ENCODE results near the gene TMEM25. TPM values are rescaled to one million over a fixed set of nuclear protein-coding genes. Genes with fewer than 3 reads are reported as not detected.
A peak's percentile ranks its signal among the peaks of the same experiment; 100 is the strongest.
"Not testable (repeated sequence)": the region's sequence is repeated elsewhere in the genome, so short reads cannot be mapped to it uniquely, and the experiment has no call there.

Gene TMEM25
- total RNA-seq = 10 to 100 TPM in 1 of 2 donors, 1 to 10 TPM in 1; 8.2 to 14.9 TPM

DNA sequence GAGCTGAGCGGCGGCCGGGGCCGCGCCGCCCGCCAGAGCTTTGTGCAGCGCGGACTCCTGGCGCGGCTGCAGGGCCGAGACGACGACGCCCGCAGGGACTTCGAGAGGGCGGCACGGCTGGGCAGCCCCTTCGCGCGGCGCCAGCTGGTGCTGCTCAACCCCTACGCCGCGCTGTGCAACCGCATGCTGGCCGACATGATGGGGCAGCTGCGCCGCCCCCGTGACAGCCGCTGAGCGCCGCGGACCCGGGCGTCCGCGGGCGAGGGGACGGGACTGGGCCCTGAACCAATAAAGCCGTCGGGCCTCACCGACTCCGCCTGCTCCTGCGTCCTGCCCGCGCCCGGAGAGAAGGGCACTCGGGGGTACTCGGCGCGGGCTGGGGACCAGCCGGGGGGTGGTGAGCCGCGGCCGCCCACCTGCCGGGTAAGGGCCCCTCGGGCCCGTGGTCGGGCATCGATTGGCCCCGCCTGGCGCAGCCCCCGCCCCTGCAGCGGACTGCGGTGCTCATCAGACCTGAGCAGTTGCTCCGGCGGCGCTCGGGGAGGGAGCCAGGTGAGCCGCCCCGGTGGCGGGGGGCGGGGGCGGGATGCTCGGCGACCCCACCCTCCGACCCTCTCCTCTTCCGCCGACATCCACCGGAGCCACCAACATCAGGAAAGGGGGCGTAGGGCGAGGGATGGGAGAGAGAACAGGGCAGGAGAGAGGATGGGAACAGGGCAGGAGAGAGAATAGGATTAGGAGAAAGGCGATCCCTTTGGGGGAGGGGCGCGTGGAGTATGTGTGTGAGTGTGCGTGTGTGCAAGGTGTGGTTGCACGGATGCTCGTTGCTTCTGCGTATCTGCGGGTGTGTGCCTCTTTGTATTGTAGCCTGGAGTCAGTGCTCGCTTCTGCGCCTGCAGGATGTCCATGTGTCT lies at the start of gene TMEM25:
Gene TMEM25 (plus strand): TSS at position 510 of the 914 bp plus-strand sequence. CDS start 610 bp downstream, outside the sequence.
- Mint-ChIP-seq H3K9me3 (no peaks in the 10 kb centered on the region), H3K4me3 (peak within 1 kb of the TSS; percentile 76), H3K27me3 (no peaks in the 10 kb centered on the region), H3K36me3 (ENCODE audit: low read depth) (no peaks in the 10 kb centered on the region), H3K4me1 (peaks cover 14% of the 10 kb centered on the region), H3K27ac (peak within 1 kb of the TSS; percentile 82)
- ATAC-seq (replicated peaks) = peak; percentile 88

DNA sequence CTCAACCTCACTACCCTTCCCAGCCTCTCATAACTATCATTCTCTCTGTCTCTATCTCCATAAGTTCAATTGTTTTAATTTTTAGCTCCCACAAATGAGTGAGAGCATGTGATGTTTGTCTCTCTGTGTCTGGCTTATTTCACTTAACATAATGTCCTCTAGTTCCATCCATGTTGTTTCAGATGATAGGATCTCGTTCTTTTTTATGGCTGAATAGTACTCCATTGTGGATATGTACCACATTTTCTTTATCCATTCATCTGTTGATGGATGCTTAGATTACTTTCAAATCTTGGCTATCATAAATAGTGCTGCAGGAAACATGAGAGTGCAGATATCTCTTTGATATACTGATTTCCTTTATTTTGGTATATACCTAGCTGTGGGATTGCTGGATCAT lies 49.8 kb upstream of the TMEM25 start:
- ATAC-seq (replicated peaks); H3K9me3 Mint-ChIP-seq; H3K27me3 Mint-ChIP-seq; H3K27ac Mint-ChIP-seq; H3K4me3 Mint-ChIP-seq: not testable (repeated sequence)
- Mint-ChIP-seq H3K36me3 (ENCODE audit: low read depth) (peaks cover 95% of the 10 kb centered on the region), H3K4me1 (peaks cover 15% of the 10 kb centered on the region)

DNA sequence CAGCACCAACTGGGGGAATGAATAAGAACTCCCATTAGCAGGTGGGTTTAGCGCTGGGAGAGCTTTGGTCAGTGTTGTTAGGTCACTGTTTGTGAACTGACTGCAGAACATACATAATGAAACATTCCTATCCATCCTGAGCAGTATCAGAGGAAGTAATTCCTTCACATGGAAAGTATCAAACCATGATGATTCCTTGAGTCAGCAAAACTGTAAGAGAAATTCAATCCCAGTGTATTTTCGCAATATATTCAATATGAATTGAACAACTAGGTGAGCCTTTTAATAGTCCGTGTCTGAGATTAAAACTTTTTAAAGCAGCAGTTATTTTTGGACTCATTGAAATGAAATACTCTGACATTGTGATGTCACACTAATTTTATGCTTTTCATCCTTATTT lies 46.6 kb upstream of the TMEM25 start:
- no peak overlapping the region for H3K4me3 Mint-ChIP-seq
- ATAC-seq (replicated peaks) = no peak
- H3K36me3 Mint-ChIP-seq (ENCODE audit: low read depth) = peaks cover 91% of the 10 kb centered on the region
- H3K9me3 Mint-ChIP-seq = no peaks in the 10 kb centered on the region
- no peaks in the 10 kb centered on the region for H3K4me1 Mint-ChIP-seq
- H3K27me3 Mint-ChIP-seq = no peaks in the 10 kb centered on the region
- H3K27ac Mint-ChIP-seq = peak overlapping the region; percentile 30

DNA sequence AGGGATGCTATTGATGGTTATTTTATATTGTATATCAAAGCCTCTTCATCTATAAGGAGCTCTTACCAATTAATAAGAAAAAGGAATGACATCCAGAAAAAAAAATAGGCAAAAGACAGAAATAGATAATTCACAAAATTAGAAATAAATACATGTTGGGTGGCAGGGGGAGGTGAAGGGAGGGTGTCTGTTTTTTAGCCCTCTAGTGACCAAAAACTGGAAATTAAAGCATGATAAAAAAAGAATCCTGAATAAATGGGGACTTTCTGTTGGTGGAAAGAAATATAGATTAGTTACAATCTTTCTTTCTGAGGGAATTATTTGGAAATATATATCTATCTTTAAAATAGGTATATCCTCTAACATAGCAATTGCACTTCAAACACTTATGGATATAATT lies 45.7 kb upstream of the TMEM25 start:
- Mint-ChIP-seq H3K4me3 (no peak overlapping the region), H3K4me1 (no peaks in the 10 kb centered on the region), H3K27ac (no peak overlapping the region), H3K9me3 (no peaks in the 10 kb centered on the region), H3K27me3 (no peaks in the 10 kb centered on the region), H3K36me3 (ENCODE audit: low read depth) (peaks cover 91% of the 10 kb centered on the region)
- ATAC-seq (replicated peaks) = no peak

DNA sequence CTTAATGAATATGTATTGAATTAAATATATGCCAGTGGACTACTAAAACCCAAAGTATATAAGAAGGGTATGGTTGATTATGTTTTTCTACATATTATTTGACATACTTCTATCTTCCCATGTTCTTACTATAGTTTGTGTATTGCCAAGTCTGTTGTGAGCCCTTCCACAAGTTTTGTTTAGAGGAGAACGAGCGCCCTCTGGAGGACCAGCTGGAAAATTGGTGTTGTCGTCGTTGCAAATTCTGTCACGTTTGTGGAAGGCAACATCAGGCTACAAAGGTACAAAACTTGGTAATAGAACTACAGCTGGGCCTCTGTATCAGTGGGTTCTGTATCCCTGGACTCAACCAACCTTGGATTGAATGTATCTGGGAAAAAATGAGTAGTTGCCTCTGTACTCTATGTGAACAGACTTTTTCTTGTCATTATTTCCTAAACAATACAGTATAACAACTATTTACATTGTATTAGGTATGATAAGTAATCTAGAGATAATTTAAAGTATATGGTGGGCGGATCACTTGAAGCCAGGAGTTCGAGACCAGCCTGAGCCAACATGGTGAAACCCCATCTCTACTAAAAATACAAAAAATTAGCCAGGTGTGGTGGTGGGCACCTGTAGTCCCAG lies 42.4 kb upstream of the TMEM25 start:
- H3K4me3 Mint-ChIP-seq = no peak overlapping the region
- H3K27me3 Mint-ChIP-seq = no peaks in the 10 kb centered on the region
- no peaks in the 10 kb centered on the region for H3K9me3 Mint-ChIP-seq
- peak; percentile 68 for ATAC-seq (replicated peaks)
- H3K36me3 Mint-ChIP-seq (ENCODE audit: low read depth) = peaks cover 89% of the 10 kb centered on the region
- H3K4me1 Mint-ChIP-seq = no peaks in the 10 kb centered on the region
- H3K27ac Mint-ChIP-seq = no peak overlapping the region

DNA sequence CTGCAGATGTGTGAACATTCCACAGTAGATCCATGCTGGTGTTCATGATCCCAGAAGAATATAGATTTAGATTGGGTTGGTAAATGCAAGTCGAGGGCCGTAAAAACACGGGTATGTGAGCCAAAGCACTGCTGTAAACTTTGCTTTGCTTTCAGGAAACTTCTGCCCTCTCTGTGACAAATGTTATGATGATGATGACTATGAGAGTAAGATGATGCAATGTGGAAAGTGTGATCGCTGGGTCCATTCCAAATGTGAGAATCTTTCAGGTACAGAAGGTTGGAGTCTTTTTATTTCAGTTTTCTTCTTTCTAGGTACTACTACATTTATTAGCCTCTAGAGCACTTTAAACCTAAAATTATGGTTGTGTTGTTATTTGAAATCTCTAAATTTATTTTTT lies 40.0 kb upstream of the TMEM25 start:
- peak overlapping the region; percentile 56 for H3K27ac Mint-ChIP-seq
- ATAC-seq (replicated peaks) = no peak
- H3K36me3 Mint-ChIP-seq (ENCODE audit: low read depth) = peaks cover 92% of the 10 kb centered on the region
- no peaks in the 10 kb centered on the region for H3K4me1 Mint-ChIP-seq
- H3K27me3 Mint-ChIP-seq = no peaks in the 10 kb centered on the region
- H3K4me3 Mint-ChIP-seq = no peak overlapping the region
- no peaks in the 10 kb centered on the region for H3K9me3 Mint-ChIP-seq

DNA sequence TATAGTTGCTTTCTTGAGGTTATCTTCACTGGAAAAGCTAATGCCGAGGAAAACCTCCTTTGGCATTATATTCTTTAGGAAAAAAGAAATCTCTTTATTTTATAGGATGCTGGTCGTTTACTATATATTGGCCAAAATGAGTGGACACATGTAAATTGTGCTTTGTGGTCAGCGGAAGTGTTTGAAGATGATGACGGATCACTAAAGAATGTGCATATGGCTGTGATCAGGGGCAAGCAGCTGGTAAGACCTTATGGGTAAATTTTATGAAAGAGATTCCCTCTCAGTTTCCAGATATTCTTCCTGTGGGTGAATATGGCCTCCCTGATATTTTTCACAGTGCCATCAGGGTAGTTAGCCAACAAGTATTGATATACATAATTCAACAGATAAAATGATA lies 33.2 kb upstream of the TMEM25 start:
- no peak overlapping the region for H3K27ac Mint-ChIP-seq
- H3K9me3 Mint-ChIP-seq = no peaks in the 10 kb centered on the region
- no peak overlapping the region for H3K4me3 Mint-ChIP-seq
- no peak for ATAC-seq (replicated peaks)
- peaks cover 4% of the 10 kb centered on the region for H3K4me1 Mint-ChIP-seq
- no peaks in the 10 kb centered on the region for H3K27me3 Mint-ChIP-seq
- H3K36me3 Mint-ChIP-seq (ENCODE audit: low read depth) = peaks cover 100% of the 10 kb centered on the region

DNA sequence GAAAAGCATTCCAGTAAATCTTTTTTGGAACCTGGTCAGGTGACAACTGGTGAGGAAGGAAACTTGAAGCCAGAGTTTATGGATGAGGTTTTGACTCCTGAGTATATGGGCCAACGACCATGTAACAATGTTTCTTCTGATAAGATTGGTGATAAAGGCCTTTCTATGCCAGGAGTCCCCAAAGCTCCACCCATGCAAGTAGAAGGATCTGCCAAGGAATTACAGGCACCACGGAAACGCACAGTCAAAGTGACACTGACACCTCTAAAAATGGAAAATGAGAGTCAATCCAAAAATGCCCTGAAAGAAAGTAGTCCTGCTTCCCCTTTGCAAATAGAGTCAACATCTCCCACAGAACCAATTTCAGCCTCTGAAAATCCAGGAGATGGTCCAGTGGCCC lies 27.8 kb upstream of the TMEM25 start:
- no peak for ATAC-seq (replicated peaks)
- peaks cover 7% of the 10 kb centered on the region for H3K4me1 Mint-ChIP-seq
- H3K4me3 Mint-ChIP-seq = no peak overlapping the region
- peak overlapping the region; percentile 71 for H3K27ac Mint-ChIP-seq
- no peaks in the 10 kb centered on the region for H3K9me3 Mint-ChIP-seq
- H3K27me3 Mint-ChIP-seq = no peaks in the 10 kb centered on the region
- H3K36me3 Mint-ChIP-seq (ENCODE audit: low read depth) = peaks cover 98% of the 10 kb centered on the region

DNA sequence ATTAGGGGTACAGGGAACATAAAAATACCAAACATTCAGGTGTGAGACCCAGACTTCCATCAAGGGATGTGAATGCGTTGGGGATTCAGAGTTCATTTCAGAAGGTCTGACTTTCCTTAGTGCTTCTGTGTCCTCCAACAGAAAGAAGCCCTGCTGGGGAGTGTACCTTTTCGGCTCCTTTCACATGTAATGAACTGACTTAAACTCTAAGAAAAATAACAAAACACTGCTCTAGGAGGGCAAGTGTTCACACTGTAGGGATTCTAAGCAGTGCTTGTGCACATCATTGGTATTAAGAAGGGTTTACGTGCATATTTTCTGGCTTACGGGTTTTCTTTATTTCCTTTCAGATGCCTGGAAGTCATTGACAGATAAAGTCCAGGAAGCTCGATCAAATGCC lies 19.4 kb upstream of the TMEM25 start:
- H3K4me3 Mint-ChIP-seq = no peak overlapping the region
- H3K27me3 Mint-ChIP-seq = no peaks in the 10 kb centered on the region
- peaks cover 97% of the 10 kb centered on the region for H3K36me3 Mint-ChIP-seq (ENCODE audit: low read depth)
- peaks cover 9% of the 10 kb centered on the region for H3K4me1 Mint-ChIP-seq
- no peak for ATAC-seq (replicated peaks)
- H3K9me3 Mint-ChIP-seq = no peaks in the 10 kb centered on the region
- H3K27ac Mint-ChIP-seq = peak overlapping the region; percentile 2

DNA sequence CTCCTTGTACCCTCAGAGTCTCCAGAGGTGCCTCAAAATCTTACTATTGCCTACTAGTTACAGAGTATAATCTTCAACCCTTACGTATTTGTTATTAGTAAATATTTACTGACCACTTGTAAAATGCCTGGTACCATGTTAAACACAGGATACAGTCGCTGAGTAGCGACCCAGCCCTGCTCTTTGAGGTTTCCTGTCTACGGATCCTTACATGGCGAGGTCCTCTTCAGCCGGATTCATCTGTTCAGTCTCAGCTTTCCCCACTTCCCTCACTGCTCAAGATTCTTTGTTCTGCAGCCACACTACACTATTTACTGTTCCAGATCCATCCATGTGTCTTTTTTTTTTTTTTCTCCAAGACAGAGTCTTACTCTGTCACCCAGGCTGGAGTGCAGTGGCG lies 16.9 kb upstream of the TMEM25 start:
- Mint-ChIP-seq H3K9me3 (no peaks in the 10 kb centered on the region), H3K36me3 (ENCODE audit: low read depth) (peaks cover 95% of the 10 kb centered on the region), H3K27ac (peak overlapping the region; percentile 81), H3K4me1 (peaks cover 9% of the 10 kb centered on the region), H3K4me3 (no peak overlapping the region), H3K27me3 (no peaks in the 10 kb centered on the region)
- no peak for ATAC-seq (replicated peaks)

DNA sequence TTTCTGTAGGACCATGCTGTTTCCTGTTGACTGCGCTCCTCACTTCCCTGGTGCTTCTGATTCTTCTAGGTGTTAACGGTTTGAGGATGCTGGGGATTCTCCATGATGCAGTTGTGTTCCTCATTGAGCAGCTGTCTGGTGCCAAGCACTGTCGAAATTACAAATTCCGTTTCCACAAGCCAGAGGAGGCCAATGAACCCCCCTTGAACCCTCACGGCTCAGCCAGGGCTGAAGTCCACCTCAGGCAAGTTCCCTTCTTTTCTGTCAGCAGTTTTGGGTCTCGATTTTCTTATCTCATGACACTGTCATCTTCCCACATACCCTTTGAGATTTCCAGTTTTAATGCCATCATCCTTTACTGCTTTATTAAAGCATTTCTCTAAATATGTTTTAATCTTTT lies 11.4 kb upstream of the TMEM25 start:
- no peaks in the 10 kb centered on the region for H3K27me3 Mint-ChIP-seq
- H3K36me3 Mint-ChIP-seq (ENCODE audit: low read depth) = peaks cover 94% of the 10 kb centered on the region

DNA sequence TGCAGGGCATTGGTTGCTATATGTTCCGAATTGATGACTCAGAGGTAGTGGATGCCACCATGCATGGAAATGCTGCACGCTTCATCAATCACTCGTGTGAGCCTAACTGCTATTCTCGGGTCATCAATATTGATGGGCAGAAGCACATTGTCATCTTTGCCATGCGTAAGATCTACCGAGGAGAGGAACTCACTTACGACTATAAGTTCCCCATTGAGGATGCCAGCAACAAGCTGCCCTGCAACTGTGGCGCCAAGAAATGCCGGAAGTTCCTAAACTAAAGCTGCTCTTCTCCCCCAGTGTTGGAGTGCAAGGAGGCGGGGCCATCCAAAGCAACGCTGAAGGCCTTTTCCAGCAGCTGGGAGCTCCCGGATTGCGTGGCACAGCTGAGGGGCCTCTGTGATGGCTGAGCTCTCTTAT lies 9.1 kb upstream of the TMEM25 start:
- no peak for ATAC-seq (replicated peaks)
- Mint-ChIP-seq H3K9me3 (no peaks in the 10 kb centered on the region), H3K4me1 (no peaks in the 10 kb centered on the region), H3K27me3 (no peaks in the 10 kb centered on the region), H3K27ac (no peak overlapping the region), H3K4me3 (no peak overlapping the region), H3K36me3 (ENCODE audit: low read depth) (peaks cover 76% of the 10 kb centered on the region)

More for the DNA sequence above, 11.4 kb upstream of the TMEM25 start:
- Mint-ChIP-seq H3K27ac (peak overlapping the region; percentile 41), H3K4me3 (no peak overlapping the region), H3K4me1 (peaks cover 4% of the 10 kb centered on the region), H3K9me3 (no peaks in the 10 kb centered on the region)
- no peak for ATAC-seq (replicated peaks)

DNA sequence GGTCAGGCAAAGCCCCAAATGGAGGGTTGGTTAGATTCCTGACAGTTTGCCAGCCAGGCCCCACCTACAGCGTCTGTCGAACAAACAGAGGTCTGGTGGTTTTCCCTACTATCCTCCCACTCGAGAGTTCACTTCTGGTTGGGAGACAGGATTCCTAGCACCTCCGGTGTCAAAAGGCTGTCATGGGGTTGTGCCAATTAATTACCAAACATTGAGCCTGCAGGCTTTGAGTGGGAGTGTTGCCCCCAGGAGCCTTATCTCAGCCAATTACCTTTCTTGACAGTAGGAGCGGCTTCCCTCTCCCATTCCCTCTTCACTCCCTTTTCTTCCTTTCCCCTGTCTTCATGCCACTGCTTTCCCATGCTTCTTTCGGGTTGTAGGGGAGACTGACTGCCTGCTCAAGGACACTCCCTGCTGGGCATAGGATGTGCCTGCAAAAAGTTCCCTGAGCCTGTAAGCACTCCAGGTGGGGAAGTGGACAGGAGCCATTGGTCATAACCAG lies 8.4 kb upstream of the TMEM25 start:
- no peak for ATAC-seq (replicated peaks)
- Mint-ChIP-seq H3K27ac (no peak overlapping the region), H3K27me3 (no peaks in the 10 kb centered on the region), H3K4me3 (no peak overlapping the region), H3K9me3 (no peaks in the 10 kb centered on the region), H3K4me1 (no peaks in the 10 kb centered on the region), H3K36me3 (ENCODE audit: low read depth) (peaks cover 70% of the 10 kb centered on the region)

DNA sequence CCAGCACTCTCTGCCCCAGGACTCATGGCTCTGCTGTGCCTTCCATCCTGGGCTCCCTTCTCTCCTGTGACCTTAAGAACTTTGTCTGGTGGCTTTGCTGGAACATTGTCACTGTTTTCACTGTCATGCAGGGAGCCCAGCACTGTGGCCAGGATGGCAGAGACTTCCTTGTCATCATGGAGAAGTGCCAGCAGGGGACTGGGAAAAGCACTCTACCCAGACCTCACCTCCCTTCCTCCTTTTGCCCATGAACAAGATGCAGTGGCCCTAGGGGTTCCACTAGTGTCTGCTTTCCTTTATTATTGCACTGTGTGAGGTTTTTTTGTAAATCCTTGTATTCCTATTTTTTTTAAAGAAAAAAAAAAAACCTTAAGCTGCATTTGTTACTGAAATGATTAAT lies 6.6 kb upstream of the TMEM25 start:
- ATAC-seq (replicated peaks) = no peak
- Mint-ChIP-seq H3K4me1 (peaks cover 7% of the 10 kb centered on the region), H3K27ac (no peak overlapping the region), H3K9me3 (no peaks in the 10 kb centered on the region), H3K36me3 (ENCODE audit: low read depth) (peaks cover 56% of the 10 kb centered on the region), H3K27me3 (no peaks in the 10 kb centered on the region), H3K4me3 (no peak overlapping the region)
